Measurements from ENCODE around the gene COL4A6. TPM values are rescaled to one million over a fixed set of nuclear protein-coding genes. Genes with fewer than 3 reads are reported as not detected.
"Not testable (repeated sequence)": the region's sequence is repeated elsewhere in the genome, so short reads cannot be mapped to it uniquely, and the experiment has no call there.

COL4A6 gene
- total RNA-seq, 1 donor, result not detected

DNA sequence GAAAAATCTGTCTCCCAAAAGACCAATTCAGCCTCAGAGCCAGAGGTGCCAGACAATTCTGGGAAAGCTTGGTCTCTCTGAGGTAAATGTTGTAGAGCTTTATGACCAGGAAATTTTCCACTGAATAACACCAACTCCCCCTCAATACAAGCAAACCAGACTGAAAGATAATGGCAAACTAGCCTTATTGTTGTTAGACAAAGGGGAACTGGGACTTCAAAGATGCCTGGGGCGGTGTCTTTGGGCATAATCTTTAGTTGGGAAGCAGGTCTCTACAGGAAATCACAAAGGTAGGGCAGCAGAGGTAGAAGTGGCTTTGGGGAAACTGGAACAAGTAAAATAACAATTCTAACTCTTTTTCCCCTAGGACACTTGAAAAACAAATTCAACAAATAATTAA lies 12.0 kb downstream of the COL4A6 start:
- H3K4me3 ChIP-seq (ENCODE audit: low read length), result no peak overlapping the region
- no peaks in the 10 kb centered on the region for H3K27me3 ChIP-seq (ENCODE audit: insufficient read depth, low read length)
- H3K9me3 ChIP-seq (ENCODE audit: low read depth, low read length), result no peaks in the 10 kb centered on the region
- H3K4me1 ChIP-seq (ENCODE audit: insufficient read depth, low read length), result no peaks in the 10 kb centered on the region

DNA sequence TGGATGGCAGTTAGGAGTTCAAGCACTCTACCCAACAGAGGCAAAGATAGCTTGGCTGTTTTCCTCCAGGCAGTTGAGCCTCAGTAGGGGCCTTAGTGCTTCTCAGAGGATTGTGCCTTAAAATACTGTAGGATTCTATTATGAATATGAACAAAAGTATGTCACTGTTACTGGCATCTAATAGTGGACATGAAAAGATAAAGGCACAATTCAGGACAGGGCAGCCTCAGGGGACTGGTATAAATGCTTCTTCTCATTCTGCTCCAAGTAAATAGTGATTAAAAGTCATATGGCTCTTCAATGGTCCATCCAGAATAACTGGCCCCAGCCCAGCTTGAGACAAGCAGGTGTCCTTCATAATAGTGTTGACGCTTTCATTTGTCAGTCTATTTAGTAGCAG lies 17.7 kb downstream of the COL4A6 start:
- Histone ChIP-seq H3K4me3 (ENCODE audit: low read length) (no peak overlapping the region), H3K4me1 (ENCODE audit: insufficient read depth, low read length) (no peaks in the 10 kb centered on the region), H3K9me3 (ENCODE audit: low read depth, low read length) (no peaks in the 10 kb centered on the region), H3K27me3 (ENCODE audit: insufficient read depth, low read length) (no peaks in the 10 kb centered on the region)

DNA sequence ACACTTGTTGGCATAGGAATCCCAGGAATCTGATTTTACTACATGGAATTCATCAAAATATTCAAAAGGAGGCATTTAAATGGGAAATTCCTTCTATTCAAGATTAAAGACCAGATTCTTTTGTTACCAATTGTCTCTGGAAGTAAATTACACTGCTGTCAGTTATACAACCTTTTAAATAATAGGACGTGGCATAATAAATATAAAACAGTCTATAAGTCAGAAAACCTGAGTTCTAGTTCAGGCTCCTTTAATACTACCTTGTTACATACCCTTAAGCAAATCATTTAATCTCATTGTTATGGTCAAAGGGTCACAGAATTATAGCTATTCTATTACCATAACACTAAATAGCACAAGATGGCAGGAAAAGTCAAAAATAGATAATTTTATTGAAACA lies 18.8 kb downstream of the COL4A6 start:
- no peaks in the 10 kb centered on the region for H3K4me1 ChIP-seq (ENCODE audit: insufficient read depth, low read length)
- H3K9me3 ChIP-seq (ENCODE audit: low read depth, low read length), result no peaks in the 10 kb centered on the region
- H3K4me3 ChIP-seq (ENCODE audit: low read length), result no peak overlapping the region
- no peaks in the 10 kb centered on the region for H3K27me3 ChIP-seq (ENCODE audit: insufficient read depth, low read length)

DNA sequence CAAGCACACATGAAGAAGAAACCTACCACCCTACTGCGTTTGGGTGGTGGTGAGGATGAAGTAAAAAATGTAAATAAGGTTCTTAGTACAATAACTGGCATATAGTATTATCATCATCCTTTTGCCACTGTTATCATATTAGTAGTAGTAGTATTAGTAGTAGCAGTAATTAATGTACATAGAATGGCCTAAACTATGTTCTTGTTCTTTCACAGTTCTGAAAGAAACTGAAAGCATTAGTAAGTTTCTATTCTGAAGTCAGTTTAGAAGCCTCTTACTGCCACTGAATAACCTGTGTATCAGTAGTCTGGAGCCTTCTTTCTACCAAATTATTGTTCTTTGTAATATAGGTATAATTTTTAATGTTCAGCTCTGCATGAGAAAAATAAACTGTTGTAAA lies 21.0 kb downstream of the COL4A6 start:
- H3K9me3 ChIP-seq (ENCODE audit: low read depth, low read length), result no peaks in the 10 kb centered on the region
- no peak overlapping the region for H3K4me3 ChIP-seq (ENCODE audit: low read length)
- H3K27me3 ChIP-seq (ENCODE audit: insufficient read depth, low read length), result no peaks in the 10 kb centered on the region
- H3K4me1 ChIP-seq (ENCODE audit: insufficient read depth, low read length), result no peaks in the 10 kb centered on the region

DNA sequence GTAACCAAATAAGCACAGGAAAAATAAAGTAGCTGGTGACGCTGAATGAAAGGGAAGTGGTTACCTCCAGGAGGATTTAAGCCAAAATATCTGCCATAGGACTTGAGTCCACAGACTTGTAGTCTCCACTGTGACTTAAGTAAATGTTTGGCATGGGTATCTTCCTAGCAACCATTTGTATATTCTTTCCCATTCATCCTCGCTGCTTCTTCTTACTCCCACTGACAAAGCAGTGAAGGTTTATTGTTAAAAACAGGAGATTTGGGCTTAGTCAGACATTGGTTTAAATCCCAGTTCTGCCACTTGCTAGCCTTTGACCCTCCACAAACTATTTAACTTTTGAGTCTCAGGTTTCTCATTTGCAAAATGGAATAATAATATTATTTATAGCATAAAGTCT lies 22.3 kb downstream of the COL4A6 start:
- Histone ChIP-seq H3K9me3 (ENCODE audit: low read depth, low read length) (no peaks in the 10 kb centered on the region), H3K27me3 (ENCODE audit: insufficient read depth, low read length) (no peaks in the 10 kb centered on the region), H3K4me3 (ENCODE audit: low read length) (no peak overlapping the region), H3K4me1 (ENCODE audit: insufficient read depth, low read length) (no peaks in the 10 kb centered on the region)

DNA sequence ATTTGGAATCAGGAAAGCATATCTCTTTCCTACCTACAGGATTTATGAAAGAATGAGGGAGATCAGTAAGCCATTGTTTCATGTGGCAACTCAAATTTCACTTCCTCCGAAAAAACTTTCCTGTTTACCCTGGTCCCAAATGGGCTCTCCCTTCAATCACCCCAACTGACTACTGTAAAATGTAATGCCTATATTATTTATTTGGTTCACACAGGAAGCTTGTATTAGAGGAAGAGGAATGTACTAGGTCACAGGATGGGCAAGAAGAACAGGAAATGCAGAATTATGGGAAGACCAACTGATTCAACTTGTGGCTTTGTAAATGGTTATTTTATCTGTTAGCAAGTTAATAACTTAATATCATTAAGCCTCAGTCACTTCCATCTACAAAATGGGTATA lies 23.1 kb downstream of the COL4A6 start:
- H3K9me3 ChIP-seq (ENCODE audit: low read depth, low read length), result no peaks in the 10 kb centered on the region
- H3K4me3 ChIP-seq (ENCODE audit: low read length), result no peak overlapping the region
- H3K4me1 ChIP-seq (ENCODE audit: insufficient read depth, low read length), result no peaks in the 10 kb centered on the region
- H3K27me3 ChIP-seq (ENCODE audit: insufficient read depth, low read length), result no peaks in the 10 kb centered on the region

DNA sequence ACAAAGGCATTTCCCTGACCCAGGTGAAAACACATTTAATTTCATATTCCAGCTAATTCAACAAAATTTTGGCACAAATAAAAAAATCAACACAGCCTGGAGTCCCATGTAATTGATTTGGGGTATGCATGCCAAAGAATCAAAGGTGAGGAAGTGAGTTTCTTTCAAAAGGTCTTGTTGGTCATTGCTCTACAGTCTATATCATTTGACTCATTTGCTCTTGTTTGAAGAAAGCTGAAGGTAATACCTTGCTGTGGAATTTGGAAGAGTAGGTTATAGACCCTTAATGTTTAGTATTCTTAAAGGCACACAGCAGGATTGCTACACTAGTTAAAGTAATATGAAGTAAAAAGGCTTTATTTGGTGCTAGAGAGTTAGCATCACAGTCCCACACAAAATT lies 25.4 kb downstream of the COL4A6 start:
- H3K9me3 ChIP-seq (ENCODE audit: low read depth, low read length), result no peaks in the 10 kb centered on the region
- H3K27me3 ChIP-seq (ENCODE audit: insufficient read depth, low read length), result no peaks in the 10 kb centered on the region
- no peaks in the 10 kb centered on the region for H3K4me1 ChIP-seq (ENCODE audit: insufficient read depth, low read length)
- H3K4me3 ChIP-seq (ENCODE audit: low read length), result no peak overlapping the region

DNA sequence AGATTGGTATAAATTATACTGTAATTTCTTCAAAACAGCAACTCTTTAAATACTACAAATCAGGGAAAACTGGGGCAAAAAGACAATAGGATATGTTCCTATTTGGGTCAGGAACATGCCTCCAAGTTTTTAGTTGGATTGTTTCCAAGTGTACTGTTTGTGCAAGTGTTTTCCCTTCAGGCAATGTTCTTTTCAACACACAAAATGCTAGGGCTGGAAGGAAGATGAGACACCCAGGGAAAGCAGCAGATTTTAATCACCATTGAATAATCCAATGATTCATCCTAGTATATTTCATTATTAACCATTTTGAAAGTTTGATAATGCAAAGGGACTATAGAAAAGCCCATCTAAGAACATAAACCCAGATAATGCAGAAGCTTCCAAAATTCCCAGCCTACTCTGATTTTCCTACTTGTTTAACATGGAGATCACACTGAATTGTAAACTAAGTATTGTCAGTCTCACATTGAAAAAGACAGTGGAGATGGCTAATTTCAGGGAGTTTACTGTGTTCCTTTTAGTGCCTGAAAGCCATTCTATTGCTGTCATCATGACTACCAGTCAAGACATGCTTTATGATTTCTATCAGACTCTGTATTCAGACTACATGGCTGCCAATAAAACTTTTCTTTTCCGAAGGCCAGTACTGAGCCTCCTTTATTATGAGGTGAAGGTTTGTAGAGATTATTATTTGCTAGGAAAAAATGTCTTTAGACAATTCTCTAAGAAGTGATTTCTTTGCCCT lies 38.6 kb downstream of the COL4A6 start:
- H3K4me3 ChIP-seq (ENCODE audit: low read length), result no peak overlapping the region
- no peaks in the 10 kb centered on the region for H3K9me3 ChIP-seq (ENCODE audit: low read depth, low read length)
- H3K27me3 ChIP-seq (ENCODE audit: insufficient read depth, low read length), result no peaks in the 10 kb centered on the region
- no peaks in the 10 kb centered on the region for H3K4me1 ChIP-seq (ENCODE audit: insufficient read depth, low read length)

DNA sequence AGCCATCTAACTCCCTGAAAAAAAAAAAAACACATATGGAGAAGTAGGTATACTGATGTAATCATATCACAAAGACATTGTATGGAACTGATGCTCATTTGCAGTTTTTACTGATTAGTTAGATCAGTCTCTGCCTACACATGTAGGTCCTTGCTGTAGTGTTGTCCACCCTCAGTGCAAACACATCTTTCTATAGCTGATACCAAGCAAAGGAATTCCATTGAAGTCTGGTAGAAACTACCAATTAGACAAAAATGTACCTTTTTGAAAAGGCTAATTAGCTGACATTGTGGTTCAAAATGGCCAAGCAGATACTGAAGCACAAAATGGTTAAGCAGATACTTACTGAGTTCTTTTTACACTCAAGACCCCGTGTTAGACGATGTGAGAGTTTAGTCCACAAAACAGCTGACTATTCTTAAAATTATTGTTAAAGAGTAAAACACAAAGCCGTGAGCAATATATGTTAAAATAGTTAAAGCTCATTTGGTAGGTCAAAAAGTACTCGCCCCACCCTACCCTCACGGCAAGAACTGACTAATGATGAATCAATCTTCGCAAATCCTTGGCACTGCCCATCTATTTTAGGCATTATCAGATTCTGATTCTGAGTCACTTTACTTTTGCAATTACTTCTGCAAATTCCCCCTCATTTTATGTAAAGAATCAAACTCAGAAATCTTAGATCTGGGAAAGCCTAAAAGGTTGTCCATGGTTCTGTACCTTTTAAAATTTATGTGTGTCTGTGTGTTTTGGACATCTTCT lies 40.4 kb downstream of the COL4A6 start:
- H3K27me3 ChIP-seq (ENCODE audit: insufficient read depth, low read length), result no peaks in the 10 kb centered on the region
- no peak overlapping the region for H3K4me3 ChIP-seq (ENCODE audit: low read length)
- H3K9me3 ChIP-seq (ENCODE audit: low read depth, low read length), result no peaks in the 10 kb centered on the region
- H3K4me1 ChIP-seq (ENCODE audit: insufficient read depth, low read length), result no peaks in the 10 kb centered on the region

DNA sequence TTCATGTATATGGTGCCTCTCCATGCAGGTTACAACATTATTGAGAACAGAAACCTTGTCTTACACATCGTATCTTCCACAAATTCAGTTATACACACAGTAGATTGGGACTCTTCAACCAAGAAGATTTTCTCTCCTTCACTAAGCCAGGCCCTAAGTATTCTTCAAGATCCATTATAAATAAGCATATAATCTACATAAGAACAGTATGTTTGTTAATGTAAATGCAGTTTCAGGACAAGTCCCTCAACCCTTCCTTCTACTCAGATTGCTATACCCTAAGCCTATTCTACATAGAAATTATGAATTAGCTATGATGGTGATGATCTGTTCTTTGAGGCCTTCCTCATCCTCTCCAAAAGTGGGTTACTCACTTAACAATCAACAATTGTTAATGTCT lies 41.2 kb downstream of the COL4A6 start:
- no peak overlapping the region for H3K4me3 ChIP-seq (ENCODE audit: low read length)
- H3K27me3 ChIP-seq (ENCODE audit: insufficient read depth, low read length), result no peaks in the 10 kb centered on the region
- no peaks in the 10 kb centered on the region for H3K4me1 ChIP-seq (ENCODE audit: insufficient read depth, low read length)
- H3K9me3 ChIP-seq (ENCODE audit: low read depth, low read length), result no peaks in the 10 kb centered on the region

DNA sequence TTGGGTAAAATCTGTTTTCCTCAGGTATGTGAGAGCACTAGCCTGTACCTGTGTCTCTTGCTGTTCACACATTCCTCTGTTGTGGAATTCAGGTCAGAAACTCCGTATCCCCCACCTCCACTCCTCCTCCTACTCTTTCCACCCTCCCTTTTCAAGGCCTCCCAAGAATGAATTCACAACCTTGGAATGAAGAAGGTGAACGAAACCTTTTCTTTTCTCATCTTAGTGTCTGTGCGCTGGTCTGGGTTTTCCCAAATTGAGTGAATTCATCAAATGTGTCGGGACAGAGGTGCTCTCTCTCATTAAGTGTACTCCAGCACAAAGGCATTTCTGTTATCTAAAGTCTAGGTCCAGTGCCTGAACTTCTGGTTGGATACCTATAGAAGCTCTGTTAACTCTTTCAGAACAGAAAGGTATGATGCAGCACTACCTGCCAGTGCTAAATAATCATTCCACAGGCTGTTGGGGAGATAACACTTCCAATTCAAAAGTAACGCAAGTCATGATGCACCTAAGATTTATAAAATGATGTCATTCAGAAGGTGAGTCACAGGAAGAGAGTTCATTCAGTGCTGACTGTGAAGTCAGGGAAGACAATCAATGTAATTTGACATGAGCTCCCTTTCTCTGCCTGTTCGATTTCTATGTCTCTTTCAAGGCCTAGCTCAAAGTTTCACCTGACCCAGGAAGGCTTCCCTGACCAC lies 41.9 kb downstream of the COL4A6 start:
- Histone ChIP-seq H3K27me3 (ENCODE audit: insufficient read depth, low read length) (no peaks in the 10 kb centered on the region), H3K9me3 (ENCODE audit: low read depth, low read length) (no peaks in the 10 kb centered on the region), H3K4me1 (ENCODE audit: insufficient read depth, low read length) (no peaks in the 10 kb centered on the region), H3K4me3 (ENCODE audit: low read length) (no peak overlapping the region)

DNA sequence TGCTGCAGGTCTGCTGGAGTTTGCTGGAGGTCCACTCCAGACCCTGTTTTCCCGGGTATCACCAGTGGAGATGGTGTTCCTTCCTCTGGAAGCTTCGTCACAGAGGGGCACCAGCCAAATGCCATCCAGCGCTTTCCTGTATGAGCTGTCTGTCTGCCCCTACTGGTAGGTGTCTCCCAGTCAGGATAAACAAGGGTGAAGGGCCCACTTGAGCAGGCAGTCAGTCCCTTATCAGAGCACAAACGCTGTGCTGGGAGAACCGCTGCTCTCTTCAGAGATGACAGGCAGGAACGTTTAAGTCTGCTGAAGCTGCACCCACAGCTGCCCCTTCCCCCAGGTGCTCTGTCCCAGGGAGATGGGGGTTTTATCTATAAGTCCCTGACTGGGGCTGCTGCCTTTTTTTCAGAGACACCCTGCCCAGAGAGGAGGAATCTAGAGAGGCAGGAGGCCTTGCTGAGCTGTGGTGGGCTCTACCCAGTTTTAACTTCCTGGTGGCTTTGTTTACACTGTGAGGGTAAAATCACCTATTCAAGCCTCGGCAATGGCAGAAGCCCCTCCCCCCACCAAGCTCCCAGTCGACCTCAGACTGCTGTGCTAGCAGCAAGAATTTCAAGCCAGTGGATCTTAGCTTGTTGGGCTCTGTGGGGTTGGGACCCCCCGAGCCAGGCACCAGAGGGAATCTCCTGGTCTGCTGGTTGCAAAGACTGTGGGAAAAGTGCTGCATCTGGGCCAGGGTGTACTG lies 47.1 kb downstream of the COL4A6 start:
- not testable (repeated sequence) for H3K4me3 ChIP-seq (ENCODE audit: low read length); H3K9me3 ChIP-seq (ENCODE audit: low read depth, low read length); H3K4me1 ChIP-seq (ENCODE audit: insufficient read depth, low read length); H3K27me3 ChIP-seq (ENCODE audit: insufficient read depth, low read length)

DNA sequence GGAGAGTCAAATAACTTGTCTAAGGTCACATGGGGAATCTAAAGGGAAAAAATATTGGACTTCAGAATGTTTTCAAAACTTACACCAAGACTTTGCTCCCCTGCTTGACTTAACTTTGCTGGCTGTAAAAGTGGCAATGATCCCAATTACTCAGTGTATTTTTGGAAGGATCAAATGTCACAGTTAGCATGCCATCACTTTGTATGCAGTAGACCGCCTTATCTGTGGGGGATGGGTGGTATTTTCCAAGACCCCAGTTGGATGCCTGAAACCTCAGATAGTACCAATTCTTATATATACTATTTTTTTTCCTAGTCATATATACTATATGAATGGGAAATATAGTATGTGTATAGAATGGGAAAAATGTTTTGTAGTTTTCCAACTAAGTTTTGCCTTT lies 53.4 kb downstream of the COL4A6 start:
- Histone ChIP-seq H3K4me3 (ENCODE audit: low read length) (no peak overlapping the region), H3K4me1 (ENCODE audit: insufficient read depth, low read length) (no peaks in the 10 kb centered on the region), H3K27me3 (ENCODE audit: insufficient read depth, low read length) (no peaks in the 10 kb centered on the region), H3K9me3 (ENCODE audit: low read depth, low read length) (no peaks in the 10 kb centered on the region)

DNA sequence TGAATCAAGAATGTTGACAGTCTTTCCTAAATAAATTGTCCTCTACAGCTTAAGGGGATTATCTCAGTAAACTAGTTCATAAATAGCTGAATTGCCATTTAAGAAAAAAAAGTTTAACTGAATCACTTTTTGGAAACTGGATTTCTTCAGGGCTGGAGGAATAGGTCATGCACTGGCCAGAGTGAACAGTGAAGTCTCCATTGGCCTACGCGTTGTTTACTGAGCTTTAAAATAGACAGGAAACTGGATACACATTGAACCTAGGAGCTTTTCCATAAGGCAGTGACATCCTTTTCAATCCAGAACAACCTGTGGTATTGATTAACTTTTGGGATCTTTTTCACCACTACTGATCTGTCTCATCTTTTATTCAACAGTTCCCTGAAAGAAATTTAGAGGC lies 58.0 kb downstream of the COL4A6 start:
- no peaks in the 10 kb centered on the region for H3K9me3 ChIP-seq (ENCODE audit: low read depth, low read length)
- H3K4me1 ChIP-seq (ENCODE audit: insufficient read depth, low read length), result no peaks in the 10 kb centered on the region
- no peak overlapping the region for H3K4me3 ChIP-seq (ENCODE audit: low read length)
- H3K27me3 ChIP-seq (ENCODE audit: insufficient read depth, low read length), result no peaks in the 10 kb centered on the region

DNA sequence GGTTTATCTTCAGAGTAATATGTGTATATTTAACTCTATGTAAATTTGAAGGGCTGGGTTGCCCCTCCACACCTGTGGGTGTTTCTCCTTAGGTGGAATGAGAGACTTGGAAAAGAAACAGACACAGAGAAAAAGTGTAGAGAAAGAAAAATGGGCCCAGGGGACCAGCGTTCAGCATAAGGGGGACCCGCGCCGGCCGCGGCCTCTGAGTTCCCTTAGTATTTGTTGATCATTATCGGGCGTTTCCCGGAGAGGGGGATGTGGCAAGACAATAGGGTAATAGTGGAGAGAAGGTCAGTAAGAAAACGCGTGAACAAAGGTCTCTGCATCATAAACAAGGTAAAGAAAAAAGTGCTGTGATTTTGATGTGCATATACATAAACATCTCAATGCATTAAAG lies 61.4 kb downstream of the COL4A6 start:
- not testable (repeated sequence) for H3K9me3 ChIP-seq (ENCODE audit: low read depth, low read length); H3K27me3 ChIP-seq (ENCODE audit: insufficient read depth, low read length); H3K4me3 ChIP-seq (ENCODE audit: low read length); H3K4me1 ChIP-seq (ENCODE audit: insufficient read depth, low read length)
